GM18873 (cell line): ENCODE measurements around the gene CCDC92.

Experiments
- ATAC-seq: cut with Tn5 transposase; IDR thresholded peaks from one replicate; pipeline ENCODE4 v1.9.1; 2021; ENCODE audit warnings: mild to moderate bottlenecking, moderate library complexity, moderate number of reproducible peaks; ENCODE audit not compliant: unreplicated experiment, low FRiP score

CCDC92 gene

GRCh38 chr12:123972457-123973401 is at the start of gene CCDC92, which contains the start of gene ZNF664:
Gene CCDC92, minus strand, starts transcription at chr12:123972831. Its CDS starts 28,526 bp downstream, at chr12:123944305.
Gene ZNF664, plus strand, starts transcription at chr12:123973215. Its CDS starts 38,930 bp downstream, at chr12:124012145.
- ATAC-seq, result peak; percentile 68

- ATAC-seq, result no peak
Observed at GRCh38 chr12:124022161-124022560, 49.5 kb upstream of the CCDC92 start.

- ATAC-seq, result no peak
Observed at GRCh38 chr12:124021007-124021406, 48.4 kb upstream of the CCDC92 start.

GRCh38 chr12:124020514-124020949 is 47.9 kb upstream of the CCDC92 start:
- ATAC-seq, result no peak

- no peak for ATAC-seq
Observed at GRCh38 chr12:124019115-124019514, 46.5 kb upstream of the CCDC92 start.

GRCh38 chr12:124018539-124018938 is 45.9 kb upstream of the CCDC92 start:
- ATAC-seq, result no peak

- no peak for ATAC-seq
Observed at GRCh38 chr12:124017064-124017463, 44.4 kb upstream of the CCDC92 start.

GRCh38 chr12:124015494-124016461 is 43.1 kb upstream of the CCDC92 start:
- no peak for ATAC-seq

GRCh38 chr12:124013073-124013472 is 40.4 kb upstream of the CCDC92 start:
- ATAC-seq, result no peak

GRCh38 chr12:124011435-124012115 is 38.9 kb upstream of the CCDC92 start:
- ATAC-seq, result no peak

GRCh38 chr12:124010687-124011086 is 38.1 kb upstream of the CCDC92 start:
- no peak for ATAC-seq

GRCh38 chr12:124009781-124010180 is 37.1 kb upstream of the CCDC92 start:
- ATAC-seq, result no peak

- no peak for ATAC-seq
Observed at GRCh38 chr12:124008595-124008994, 36.0 kb upstream of the CCDC92 start.

- ATAC-seq, result no peak
Observed at GRCh38 chr12:124007826-124008570, 35.4 kb upstream of the CCDC92 start.

- no peak for ATAC-seq
Observed at GRCh38 chr12:124006846-124007713, 34.4 kb upstream of the CCDC92 start.

GRCh38 chr12:124006085-124006845 is 33.6 kb upstream of the CCDC92 start:
- no peak for ATAC-seq

- no peak for ATAC-seq
Observed at GRCh38 chr12:124004233-124004875, 31.7 kb upstream of the CCDC92 start.
